ENCODE data around the gene CCT6A. TPM values are rescaled to one million over a fixed set of nuclear protein-coding genes. Genes with fewer than 3 reads are reported as not detected.
A peak's percentile ranks its signal among the peaks of the same experiment; 100 is the strongest.

Gene CCT6A
- total and polyA plus RNA-seq, 9 of the 15 experiments (the other 6 are each of a cell fraction or from before 2014, with no cell fraction given): 244 to 708 (median 387) TPM

DNA sequence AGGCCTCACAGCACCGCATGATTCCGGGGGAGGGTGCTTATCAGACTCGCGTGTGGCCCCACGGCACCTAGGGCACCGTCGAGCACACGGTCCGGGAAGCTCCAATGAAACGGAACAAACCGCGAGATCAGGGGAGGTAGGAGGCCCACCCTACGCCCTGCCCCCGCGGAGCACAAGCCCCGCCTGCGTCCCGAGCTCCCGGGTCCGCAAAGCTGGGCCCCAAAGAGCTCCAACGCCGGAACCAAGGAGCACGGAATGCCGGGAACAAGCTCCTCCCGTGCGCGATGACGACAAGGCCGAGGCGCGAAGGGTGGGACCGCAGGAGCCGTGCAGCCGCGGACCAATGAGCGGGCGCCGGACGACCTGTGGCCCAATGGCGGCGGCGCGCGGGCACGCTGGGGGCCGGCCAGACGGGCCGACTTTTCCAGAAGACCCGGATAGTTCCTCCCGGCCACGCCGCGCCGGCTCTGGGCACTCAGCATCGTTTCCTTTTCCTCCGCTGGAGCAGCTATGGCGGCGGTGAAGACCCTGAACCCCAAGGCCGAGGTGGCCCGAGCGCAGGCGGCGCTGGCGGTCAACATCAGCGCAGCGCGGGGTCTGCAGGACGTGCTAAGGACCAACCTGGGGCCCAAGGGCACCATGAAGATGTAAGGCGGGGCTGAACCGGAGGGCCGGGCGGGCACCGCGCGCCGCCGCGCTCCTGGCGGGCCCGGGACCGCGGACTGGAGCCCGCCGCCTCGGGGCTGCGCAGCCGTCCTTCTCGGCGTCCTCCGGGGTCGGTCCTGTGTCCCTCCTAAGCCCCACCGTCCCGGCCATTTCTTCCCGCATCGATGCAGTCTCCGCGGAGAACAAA lies at the start of gene CCT6A, which contains the start of gene PSPH (continued):
- TF ChIP-seq, protein P1, sequence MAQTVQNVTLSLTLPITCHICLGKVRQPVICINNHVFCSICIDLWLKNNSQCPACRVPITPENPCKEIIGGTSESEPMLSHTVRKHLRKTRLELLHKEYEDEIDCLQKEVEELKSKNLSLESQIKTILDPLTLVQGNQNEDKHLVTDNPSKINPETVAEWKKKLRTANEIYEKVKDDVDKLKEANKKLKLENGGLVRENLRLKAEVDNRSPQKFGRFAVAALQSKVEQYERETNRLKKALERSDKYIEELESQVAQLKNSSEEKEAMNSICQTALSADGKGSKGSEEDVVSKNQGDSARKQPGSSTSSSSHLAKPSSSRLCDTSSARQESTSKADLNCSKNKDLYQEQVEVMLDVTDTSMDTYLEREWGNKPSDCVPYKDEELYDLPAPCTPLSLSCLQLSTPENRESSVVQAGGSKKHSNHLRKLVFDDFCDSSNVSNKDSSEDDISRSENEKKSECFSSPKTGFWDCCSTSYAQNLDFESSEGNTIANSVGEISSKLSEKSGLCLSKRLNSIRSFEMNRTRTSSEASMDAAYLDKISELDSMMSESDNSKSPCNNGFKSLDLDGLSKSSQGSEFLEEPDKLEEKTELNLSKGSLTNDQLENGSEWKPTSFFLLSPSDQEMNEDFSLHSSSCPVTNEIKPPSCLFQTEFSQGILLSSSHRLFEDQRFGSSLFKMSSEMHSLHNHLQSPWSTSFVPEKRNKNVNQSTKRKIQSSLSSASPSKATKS (CRISPR knock-in tag; IDR thresholded peaks at IDR 0.05): no peak
- TF ChIP-seq, protein P2, sequence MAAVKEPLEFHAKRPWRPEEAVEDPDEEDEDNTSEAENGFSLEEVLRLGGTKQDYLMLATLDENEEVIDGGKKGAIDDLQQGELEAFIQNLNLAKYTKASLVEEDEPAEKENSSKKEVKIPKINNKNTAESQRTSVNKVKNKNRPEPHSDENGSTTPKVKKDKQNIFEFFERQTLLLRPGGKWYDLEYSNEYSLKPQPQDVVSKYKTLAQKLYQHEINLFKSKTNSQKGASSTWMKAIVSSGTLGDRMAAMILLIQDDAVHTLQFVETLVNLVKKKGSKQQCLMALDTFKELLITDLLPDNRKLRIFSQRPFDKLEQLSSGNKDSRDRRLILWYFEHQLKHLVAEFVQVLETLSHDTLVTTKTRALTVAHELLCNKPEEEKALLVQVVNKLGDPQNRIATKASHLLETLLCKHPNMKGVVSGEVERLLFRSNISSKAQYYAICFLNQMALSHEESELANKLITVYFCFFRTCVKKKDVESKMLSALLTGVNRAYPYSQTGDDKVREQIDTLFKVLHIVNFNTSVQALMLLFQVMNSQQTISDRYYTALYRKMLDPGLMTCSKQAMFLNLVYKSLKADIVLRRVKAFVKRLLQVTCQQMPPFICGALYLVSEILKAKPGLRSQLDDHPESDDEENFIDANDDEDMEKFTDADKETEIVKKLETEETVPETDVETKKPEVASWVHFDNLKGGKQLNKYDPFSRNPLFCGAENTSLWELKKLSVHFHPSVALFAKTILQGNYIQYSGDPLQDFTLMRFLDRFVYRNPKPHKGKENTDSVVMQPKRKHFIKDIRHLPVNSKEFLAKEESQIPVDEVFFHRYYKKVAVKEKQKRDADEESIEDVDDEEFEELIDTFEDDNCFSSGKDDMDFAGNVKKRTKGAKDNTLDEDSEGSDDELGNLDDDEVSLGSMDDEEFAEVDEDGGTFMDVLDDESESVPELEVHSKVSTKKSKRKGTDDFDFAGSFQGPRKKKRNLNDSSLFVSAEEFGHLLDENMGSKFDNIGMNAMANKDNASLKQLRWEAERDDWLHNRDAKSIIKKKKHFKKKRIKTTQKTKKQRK (IDR thresholded peaks at IDR 0.05; ENCODE audit: borderline replicate concordance, low read depth, low read length): no peak
- TF ChIP-seq CBX5 (IDR thresholded peaks at IDR 0.05; ENCODE audit: borderline replicate concordance, low read depth) (no peak), RUNX1 (IDR thresholded peaks at IDR 0.05; ENCODE audit: low read depth) (no peak; the same call in 1 of the 2 replicates), PHB (CRISPR knock-in tag; IDR thresholded peaks at IDR 0.05) (no peak), TARDBP (IDR thresholded peaks at IDR 0.05) (no peak), RFX7 (CRISPR knock-in tag; IDR thresholded peaks at IDR 0.05) (no peak), TSC22D4 (tag; IDR thresholded peaks at IDR 0.05) (no peak), KDM1A (IDR thresholded peaks at IDR 0.05) (no peak), ZNF766 (CRISPR knock-in tag; conservative IDR thresholded peaks at IDR 0.05) (no peak), ZNF263 (CRISPR knock-in tag; IDR thresholded peaks at IDR 0.05; ENCODE audit: borderline replicate concordance) (peak; percentile 68), TRIM24 (IDR thresholded peaks at IDR 0.05) (peak in 1 of 2 experiments; percentile 35; a peak in 1 of 4 replicates), ZNF347 (CRISPR knock-in tag; IDR thresholded peaks at IDR 0.05; ENCODE audit: low read depth) (no peak), ZNF23 (CRISPR knock-in tag; IDR thresholded peaks at IDR 0.05) (no peak), EHMT2 (IDR thresholded peaks at IDR 0.05) (no peak), SIX5 (IDR thresholded peaks at IDR 0.05; ENCODE audit: borderline replicate concordance in 1 of 2, insufficient read depth in 1 of 2, low read depth in 1 of 2, low read length in 2 of 2) (no peak), XRCC3 (IDR thresholded peaks at IDR 0.05) (no peak), ETS2 (tag; IDR thresholded peaks at IDR 0.05; ENCODE audit: borderline replicate concordance, poor library complexity, severe bottlenecking) (no peak), SMARCE1 (IDR thresholded peaks at IDR 0.05) (0 out of 2 replicates have a peak, but pooled peaks have one; percentile 60), ZNF232 (CRISPR knock-in tag; IDR thresholded peaks at IDR 0.05) (no peak; the same call in 1 of the 2 replicates)
- TF ChIP-seq, protein P3, sequence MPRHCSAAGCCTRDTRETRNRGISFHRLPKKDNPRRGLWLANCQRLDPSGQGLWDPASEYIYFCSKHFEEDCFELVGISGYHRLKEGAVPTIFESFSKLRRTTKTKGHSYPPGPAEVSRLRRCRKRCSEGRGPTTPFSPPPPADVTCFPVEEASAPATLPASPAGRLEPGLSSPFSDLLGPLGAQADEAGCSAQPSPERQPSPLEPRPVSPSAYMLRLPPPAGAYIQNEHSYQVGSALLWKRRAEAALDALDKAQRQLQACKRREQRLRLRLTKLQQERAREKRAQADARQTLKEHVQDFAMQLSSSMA (CRISPR knock-in tag; IDR thresholded peaks at IDR 0.05): no peak
- TF ChIP-seq, protein P4, sequence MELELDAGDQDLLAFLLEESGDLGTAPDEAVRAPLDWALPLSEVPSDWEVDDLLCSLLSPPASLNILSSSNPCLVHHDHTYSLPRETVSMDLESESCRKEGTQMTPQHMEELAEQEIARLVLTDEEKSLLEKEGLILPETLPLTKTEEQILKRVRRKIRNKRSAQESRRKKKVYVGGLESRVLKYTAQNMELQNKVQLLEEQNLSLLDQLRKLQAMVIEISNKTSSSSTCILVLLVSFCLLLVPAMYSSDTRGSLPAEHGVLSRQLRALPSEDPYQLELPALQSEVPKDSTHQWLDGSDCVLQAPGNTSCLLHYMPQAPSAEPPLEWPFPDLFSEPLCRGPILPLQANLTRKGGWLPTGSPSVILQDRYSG (tag; conservative IDR thresholded peaks at IDR 0.05; ENCODE audit: low read depth): no peak
